ENCODE measurements around the gene MOSPD2. TPM values are rescaled to one million over a fixed set of nuclear protein-coding genes. Genes with fewer than 3 reads are reported as not detected.

MOSPD2 gene
- total and polyA plus RNA-seq, 2 of the 8 experiments (the other 6 are each of a cell fraction or from before 2014, with no cell fraction given), result 4.5 to 12.1 TPM

DNA sequence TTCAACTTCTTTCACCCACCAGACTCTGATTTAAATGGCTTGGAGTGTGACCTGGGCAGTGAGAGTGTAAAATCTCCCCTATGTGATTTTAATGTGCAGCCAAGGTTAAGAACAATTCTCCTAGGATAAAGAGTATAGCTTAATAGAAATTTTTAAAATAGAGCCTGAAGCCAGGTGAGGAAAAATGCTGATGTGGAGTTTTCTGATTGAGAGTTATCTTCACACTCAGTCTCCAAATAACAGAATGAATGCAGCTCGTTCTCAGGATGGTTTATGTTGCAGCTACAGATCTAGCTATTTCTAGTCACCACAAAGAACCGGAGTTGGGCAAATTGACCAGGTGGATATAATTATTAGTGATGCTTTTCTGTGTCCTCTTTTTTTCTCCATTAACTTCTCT is 70.7 kb downstream of the MOSPD2 start (continued):
- TF ChIP-seq TEAD4 (IDR thresholded peaks at IDR 0.05; ENCODE audit: low read depth, low read length) (no peak), GABPA (IDR thresholded peaks at IDR 0.05; ENCODE audit: borderline replicate concordance, insufficient read depth, low read length) (no peak), CREB1 (IDR thresholded peaks at IDR 0.05) (no peak), SP2 (IDR thresholded peaks at IDR 0.05; ENCODE audit: low read length) (no peak), CHD1 (IDR thresholded peaks at IDR 0.05; ENCODE audit: low read depth, low read length) (no peak), POU5F1 (IDR thresholded peaks at IDR 0.05; ENCODE audit: low read depth, low read length) (no peak), TBP (IDR thresholded peaks at IDR 0.05; ENCODE audit: low read depth, low read length) (no peak)
- TF ChIP-seq, protein P1, sequence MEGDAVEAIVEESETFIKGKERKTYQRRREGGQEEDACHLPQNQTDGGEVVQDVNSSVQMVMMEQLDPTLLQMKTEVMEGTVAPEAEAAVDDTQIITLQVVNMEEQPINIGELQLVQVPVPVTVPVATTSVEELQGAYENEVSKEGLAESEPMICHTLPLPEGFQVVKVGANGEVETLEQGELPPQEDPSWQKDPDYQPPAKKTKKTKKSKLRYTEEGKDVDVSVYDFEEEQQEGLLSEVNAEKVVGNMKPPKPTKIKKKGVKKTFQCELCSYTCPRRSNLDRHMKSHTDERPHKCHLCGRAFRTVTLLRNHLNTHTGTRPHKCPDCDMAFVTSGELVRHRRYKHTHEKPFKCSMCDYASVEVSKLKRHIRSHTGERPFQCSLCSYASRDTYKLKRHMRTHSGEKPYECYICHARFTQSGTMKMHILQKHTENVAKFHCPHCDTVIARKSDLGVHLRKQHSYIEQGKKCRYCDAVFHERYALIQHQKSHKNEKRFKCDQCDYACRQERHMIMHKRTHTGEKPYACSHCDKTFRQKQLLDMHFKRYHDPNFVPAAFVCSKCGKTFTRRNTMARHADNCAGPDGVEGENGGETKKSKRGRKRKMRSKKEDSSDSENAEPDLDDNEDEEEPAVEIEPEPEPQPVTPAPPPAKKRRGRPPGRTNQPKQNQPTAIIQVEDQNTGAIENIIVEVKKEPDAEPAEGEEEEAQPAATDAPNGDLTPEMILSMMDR (IDR thresholded peaks at IDR 0.05; ENCODE audit: control extremely low read depth in 1 of 3, insufficient read depth in 1 of 3, low read depth in 1 of 3, low read length in 3 of 3), result no peak

All from H1 (cell line).